ENCODE results near the gene AMOTL2.

The AMOTL2 gene

GRCh38 chr3:134374105-134374790 is at the start of gene AMOTL2:
Gene AMOTL2 (minus strand): TSS chr3:134374447. CDS start chr3:134371433, 3,014 bp downstream.
- FAIRE-seq (no peak), DNase-seq (ENCODE audit: low spot score) (peak; percentile 95)

GRCh38 chr3:134423153-134423552 is 48.9 kb upstream of the AMOTL2 start:
- DNase-seq (ENCODE audit: low spot score) (no peak), FAIRE-seq (no peak)

GRCh38 chr3:134419960-134420321 is 45.7 kb upstream of the AMOTL2 start:
- DNase-seq (ENCODE audit: low spot score) = no peak
- no peak for FAIRE-seq

GRCh38 chr3:134419214-134419959 is 45.1 kb upstream of the AMOTL2 start:
- DNase-seq (ENCODE audit: low spot score) (no peak), FAIRE-seq (no peak)

- DNase-seq (ENCODE audit: low spot score) (no peak), FAIRE-seq (no peak)
Observed at GRCh38 chr3:134409041-134409440, 34.8 kb upstream of the AMOTL2 start.

GRCh38 chr3:134407239-134407625 is 33.0 kb upstream of the AMOTL2 start:
- DNase-seq (ENCODE audit: low spot score) (no peak), FAIRE-seq (no peak)

GRCh38 chr3:134406331-134407238 is 32.3 kb upstream of the AMOTL2 start:
- DNase-seq (ENCODE audit: low spot score) (no peak), FAIRE-seq (no peak)

GRCh38 chr3:134404366-134404885 is 30.2 kb upstream of the AMOTL2 start:
- DNase-seq (ENCODE audit: low spot score) (no peak), FAIRE-seq (no peak)

GRCh38 chr3:134397755-134398154 is 23.5 kb upstream of the AMOTL2 start:
- FAIRE-seq (no peak), DNase-seq (ENCODE audit: low spot score) (no peak)

GRCh38 chr3:134395103-134395502 is 20.9 kb upstream of the AMOTL2 start:
- no peak for DNase-seq (ENCODE audit: low spot score)
- no peak for FAIRE-seq

DNA sequence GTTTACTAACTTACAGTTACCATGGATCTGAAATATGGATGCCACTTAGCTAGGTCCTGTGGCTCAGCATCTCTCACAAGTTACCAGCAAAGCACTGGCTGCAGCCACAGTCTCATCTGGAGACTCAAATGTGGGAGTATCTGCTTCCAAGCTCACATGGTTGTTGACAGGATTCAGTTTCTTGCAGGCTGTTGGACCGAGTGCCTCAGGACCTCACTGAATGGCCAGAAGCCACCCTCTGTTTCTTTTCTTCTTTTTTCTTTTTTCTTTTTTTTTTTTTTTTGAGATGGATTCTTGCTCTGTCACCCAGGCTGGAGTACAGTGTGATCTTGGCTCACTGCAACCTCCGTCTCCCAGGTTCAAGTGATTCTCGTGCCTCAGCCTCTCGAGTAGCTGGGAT is 20.1 kb upstream of the AMOTL2 start:
- FAIRE-seq = no peak
- no peak for DNase-seq (ENCODE audit: low spot score)

DNA sequence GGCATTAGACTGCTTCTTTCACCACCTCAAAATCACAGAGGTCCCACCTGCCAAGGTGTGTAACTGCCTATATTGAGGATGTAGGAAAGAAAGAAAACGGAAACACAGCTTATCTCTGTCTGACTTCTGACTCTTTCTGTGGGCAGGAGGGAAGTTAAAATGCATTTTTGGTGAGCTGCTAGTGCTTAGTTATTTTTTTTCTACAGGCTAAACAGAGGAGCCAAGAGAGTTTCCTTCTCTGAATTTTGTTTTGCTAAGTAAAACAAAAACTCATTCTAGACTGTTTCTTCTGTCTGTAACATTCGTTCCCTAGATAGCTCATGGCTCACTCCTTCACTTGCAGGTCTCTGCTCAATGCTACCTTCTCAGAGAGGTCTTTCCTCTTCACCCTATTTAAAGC is 18.8 kb upstream of the AMOTL2 start:
- DNase-seq (ENCODE audit: low spot score) = no peak
- FAIRE-seq = no peak

DNA sequence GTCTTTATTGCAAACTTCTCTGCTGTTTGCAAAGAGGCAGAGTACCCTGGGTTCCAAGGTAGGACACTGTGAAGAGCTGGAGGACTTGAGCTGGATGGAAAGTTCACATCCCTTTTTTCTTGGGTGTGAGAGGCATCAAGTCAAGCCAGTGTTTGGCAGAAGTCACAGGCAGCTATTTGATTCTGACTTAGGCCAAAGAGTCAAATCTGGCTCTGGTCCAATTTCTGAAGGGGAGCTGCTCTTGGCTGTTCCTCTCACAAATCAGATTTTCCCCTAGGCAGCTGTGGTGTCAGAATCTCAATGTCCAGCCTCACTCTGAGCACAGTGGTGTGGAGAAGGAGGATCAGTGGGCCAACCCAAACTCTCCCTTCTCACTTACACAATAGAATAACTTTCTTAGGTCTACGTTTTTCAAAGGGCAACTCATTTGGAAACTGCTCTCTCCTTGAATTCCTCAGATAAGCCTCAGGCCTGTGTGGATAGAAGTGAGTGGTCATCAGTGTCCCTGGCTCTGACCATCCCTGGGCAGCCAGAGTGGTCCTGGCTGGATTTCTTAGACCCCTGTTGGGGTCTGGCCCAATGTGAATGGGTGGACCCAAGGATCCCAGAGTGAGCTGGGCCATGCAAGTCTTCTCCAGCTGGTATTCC is 18.2 kb upstream of the AMOTL2 start:
- no peak for DNase-seq (ENCODE audit: low spot score)

GRCh38 chr3:134389865-134390264 is 15.6 kb upstream of the AMOTL2 start:
- no peak for FAIRE-seq
- no peak for DNase-seq (ENCODE audit: low spot score)

More for the DNA sequence above, 18.2 kb upstream of the AMOTL2 start:
- no peak for FAIRE-seq

DNA sequence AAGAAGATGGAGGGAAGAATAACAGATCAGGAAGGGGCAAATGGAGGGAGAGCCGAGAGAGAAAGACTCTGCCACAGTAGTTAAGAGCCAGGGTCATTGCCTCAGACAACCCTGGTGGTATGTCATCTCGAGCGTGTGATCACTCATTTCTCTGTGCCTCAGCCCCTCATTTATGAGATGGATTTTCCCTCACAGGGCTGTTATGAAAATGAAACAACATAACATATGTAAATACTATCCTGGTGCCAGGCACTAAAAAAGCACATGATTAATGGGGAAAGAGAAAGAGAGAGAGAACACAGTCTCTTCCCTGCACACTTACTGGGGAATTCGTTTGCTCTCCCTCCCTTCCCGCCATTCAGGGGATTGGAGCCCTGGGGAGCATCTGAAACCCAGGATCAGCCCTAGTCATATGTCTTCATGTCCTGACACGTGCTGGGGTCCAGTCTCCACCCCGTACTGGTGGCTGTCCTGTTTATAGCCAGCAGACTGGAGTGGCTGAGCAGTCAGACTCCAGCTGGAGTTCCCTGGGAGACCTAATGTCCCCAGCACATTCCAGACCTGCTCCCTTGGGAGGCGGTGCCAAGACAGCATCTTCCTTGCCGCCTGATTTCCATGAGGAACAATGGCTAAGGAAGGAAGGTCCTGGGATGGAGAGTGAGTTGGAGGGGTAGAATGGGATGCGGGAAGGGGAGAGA is 14.7 kb upstream of the AMOTL2 start:
- no peak for DNase-seq (ENCODE audit: low spot score)
- FAIRE-seq = no peak

DNA sequence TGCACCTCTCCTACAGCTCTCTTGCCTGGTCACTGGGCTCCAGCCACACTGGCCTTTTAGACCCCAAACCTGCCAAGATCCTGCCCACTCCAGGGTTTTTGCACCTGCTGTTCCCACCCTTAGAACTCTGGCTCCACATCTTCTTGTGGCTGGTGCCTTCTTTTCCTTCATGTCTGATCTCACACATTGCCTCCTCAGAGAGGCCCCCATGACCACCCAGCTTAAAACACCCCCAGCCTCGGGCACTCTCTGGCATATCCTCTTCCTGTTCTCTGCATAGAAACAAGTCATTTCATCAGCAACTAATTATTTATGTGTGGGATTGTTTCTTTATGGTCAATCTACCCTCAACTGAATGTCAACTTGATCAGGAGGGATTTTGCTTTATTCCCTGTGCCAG is 14.0 kb upstream of the AMOTL2 start:
- FAIRE-seq (no peak), DNase-seq (ENCODE audit: low spot score) (no peak)

GRCh38 chr3:134387293-134387692 is 13.0 kb upstream of the AMOTL2 start:
- DNase-seq (ENCODE audit: low spot score) = no peak
- FAIRE-seq = no peak

GRCh38 chr3:134384963-134385362 is 10.7 kb upstream of the AMOTL2 start:
- no peak for FAIRE-seq
- DNase-seq (ENCODE audit: low spot score) = no peak

- FAIRE-seq (no peak), DNase-seq (ENCODE audit: low spot score) (no peak)
Observed at GRCh38 chr3:134381831-134382442, 7.7 kb upstream of the AMOTL2 start.

DNA sequence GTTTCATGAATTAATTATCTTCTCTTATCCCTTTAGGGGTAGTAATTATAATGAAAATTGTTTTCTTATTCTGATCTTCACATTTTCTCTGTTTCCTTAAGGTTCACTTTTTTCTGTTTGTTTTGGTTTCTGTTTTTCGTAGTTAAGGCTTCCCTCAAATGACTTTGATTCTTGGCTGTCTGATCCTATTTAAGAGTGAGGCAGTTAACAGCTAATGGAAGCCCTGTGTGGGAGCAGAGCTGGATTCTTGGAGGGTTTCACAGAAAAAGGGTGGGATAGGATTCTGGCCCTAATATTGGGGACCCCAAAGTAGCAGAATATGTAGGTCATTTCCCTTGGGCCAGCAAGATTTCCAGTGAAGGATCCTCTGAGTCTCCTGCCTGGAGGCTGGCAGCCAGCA is 6.8 kb upstream of the AMOTL2 start:
- FAIRE-seq = no peak
- no peak for DNase-seq (ENCODE audit: low spot score)

Measured in urothelium cell line (cell line).